ENCODE measurements around the gene BCL7B. TPM values are rescaled to one million over a fixed set of nuclear protein-coding genes. Genes with fewer than 3 reads are reported as not detected.

The BCL7B gene
- total and polyA plus RNA-seq, 2 experiments from 2014 or later: 17.0 to 18.2 TPM

DNA sequence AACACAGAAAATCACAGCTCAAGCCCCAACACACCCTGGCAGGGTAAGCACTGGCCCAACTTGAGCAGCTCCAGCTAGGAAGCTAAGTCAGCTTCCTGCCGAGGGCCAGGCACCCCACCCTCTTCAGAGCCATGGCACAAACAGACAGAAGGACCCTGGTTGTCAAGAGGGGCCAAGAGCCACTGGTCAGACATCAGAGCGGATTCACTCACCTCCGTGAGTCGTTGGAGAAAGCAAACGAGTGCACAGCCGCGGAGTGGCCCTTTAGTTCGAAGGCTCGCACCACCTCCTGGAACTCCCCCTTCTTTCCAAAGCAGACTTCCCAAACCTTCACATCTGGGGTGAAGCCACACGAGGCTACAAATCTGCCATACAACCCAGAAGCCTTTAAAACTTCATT is 13.5 kb upstream of the BCL7B start:
- no peaks in the 10 kb centered on the region for H3K9me2 ChIP-seq (ENCODE audit: insufficient read depth)
- no peak overlapping the region for H3K4me2 ChIP-seq
- H3K4me1 ChIP-seq (ENCODE audit: insufficient read depth): no peaks in the 10 kb centered on the region
- Mint-ChIP-seq H3K4me3 (no peak overlapping the region), H3K27me3 (ENCODE audit: insufficient read depth, low read depth, poor library complexity) (peaks cover 2% of the 10 kb centered on the region), H3K4me1 (no peaks in the 10 kb centered on the region), H3K9me3 (no peaks in the 10 kb centered on the region), H3K27ac (no peak overlapping the region), H3K36me3 (ENCODE audit: low read depth) (peaks cover 47% of the 10 kb centered on the region)
- H3K79me2 ChIP-seq (replicated peaks; ENCODE audit: insufficient read depth): no peaks in the 10 kb centered on the region
- H2AFZ ChIP-seq: no peak overlapping the region
- no peaks in the 10 kb centered on the region for H3F3A ChIP-seq (replicated peaks; ENCODE audit: low read depth)
- H4K20me1 ChIP-seq (replicated peaks; ENCODE audit: insufficient read depth): peaks cover 11% of the 10 kb centered on the region
- no peaks in the 10 kb centered on the region; the same call in 1 of the 2 replicates for H3K36me3 ChIP-seq (ENCODE audit: insufficient read depth)
- no peak overlapping the region for H3K27ac ChIP-seq (ENCODE audit: low read depth)
- DNase-seq (ENCODE audit: low spot score): no peak
- no peak for TF ChIP-seq ZNF114 (CRISPR knock-in tag; IDR thresholded peaks at IDR 0.05)
- TF ChIP-seq POLR2AphosphoS5 (IDR thresholded peaks at IDR 0.05; ENCODE audit: low read depth): no peak
- TF ChIP-seq, protein P1, sequence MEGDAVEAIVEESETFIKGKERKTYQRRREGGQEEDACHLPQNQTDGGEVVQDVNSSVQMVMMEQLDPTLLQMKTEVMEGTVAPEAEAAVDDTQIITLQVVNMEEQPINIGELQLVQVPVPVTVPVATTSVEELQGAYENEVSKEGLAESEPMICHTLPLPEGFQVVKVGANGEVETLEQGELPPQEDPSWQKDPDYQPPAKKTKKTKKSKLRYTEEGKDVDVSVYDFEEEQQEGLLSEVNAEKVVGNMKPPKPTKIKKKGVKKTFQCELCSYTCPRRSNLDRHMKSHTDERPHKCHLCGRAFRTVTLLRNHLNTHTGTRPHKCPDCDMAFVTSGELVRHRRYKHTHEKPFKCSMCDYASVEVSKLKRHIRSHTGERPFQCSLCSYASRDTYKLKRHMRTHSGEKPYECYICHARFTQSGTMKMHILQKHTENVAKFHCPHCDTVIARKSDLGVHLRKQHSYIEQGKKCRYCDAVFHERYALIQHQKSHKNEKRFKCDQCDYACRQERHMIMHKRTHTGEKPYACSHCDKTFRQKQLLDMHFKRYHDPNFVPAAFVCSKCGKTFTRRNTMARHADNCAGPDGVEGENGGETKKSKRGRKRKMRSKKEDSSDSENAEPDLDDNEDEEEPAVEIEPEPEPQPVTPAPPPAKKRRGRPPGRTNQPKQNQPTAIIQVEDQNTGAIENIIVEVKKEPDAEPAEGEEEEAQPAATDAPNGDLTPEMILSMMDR (conservative IDR thresholded peaks at IDR 0.05; ENCODE audit: low read depth in 2 of 2): no peak
- H3K27me3 ChIP-seq (ENCODE audit: insufficient read depth): no peaks in the 10 kb centered on the region
- no peak for ATAC-seq
- no peak overlapping the region for H3K4me3 ChIP-seq

DNA sequence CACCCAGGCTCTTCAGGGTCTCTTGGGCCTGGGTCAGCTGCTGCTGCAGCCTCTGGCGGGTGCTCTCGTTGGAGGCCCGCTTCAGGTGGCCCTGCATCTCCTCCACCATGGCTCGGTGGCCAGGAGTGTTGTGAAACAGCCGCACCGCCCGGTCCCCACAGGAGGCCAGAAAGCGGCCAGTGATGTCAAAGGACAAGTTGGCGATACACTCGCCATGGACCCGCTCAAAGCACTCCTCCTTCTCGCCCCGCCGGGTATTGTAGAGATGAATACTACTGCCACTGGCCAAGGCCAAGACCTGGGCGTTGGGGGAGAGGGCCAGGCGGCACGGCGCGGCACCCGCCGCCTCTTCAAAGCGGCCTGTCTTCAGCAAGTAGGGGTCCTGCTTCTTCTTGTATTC is 13.0 kb upstream of the BCL7B start:
- peaks cover 47% of the 10 kb centered on the region for H3K36me3 Mint-ChIP-seq (ENCODE audit: low read depth)
- H3K79me2 ChIP-seq (replicated peaks; ENCODE audit: insufficient read depth): no peaks in the 10 kb centered on the region
- no peak overlapping the region for H3K4me2 ChIP-seq
- H3K27me3 Mint-ChIP-seq (ENCODE audit: insufficient read depth, low read depth, poor library complexity): peaks cover 2% of the 10 kb centered on the region
- H3K9me2 ChIP-seq (ENCODE audit: insufficient read depth): no peaks in the 10 kb centered on the region
- no peak overlapping the region for H2AFZ ChIP-seq
- no peaks in the 10 kb centered on the region; the same call in 1 of the 2 replicates for H3K36me3 ChIP-seq (ENCODE audit: insufficient read depth)
- no peak overlapping the region for H3K27ac Mint-ChIP-seq
- ATAC-seq: no peak
- no peaks in the 10 kb centered on the region for H3F3A ChIP-seq (replicated peaks; ENCODE audit: low read depth)
- H3K27ac ChIP-seq (ENCODE audit: low read depth): no peak overlapping the region
- no peaks in the 10 kb centered on the region for H3K9me3 Mint-ChIP-seq
- H4K20me1 ChIP-seq (replicated peaks; ENCODE audit: insufficient read depth): peaks cover 11% of the 10 kb centered on the region
- H3K4me3 ChIP-seq: no peak overlapping the region
- no peaks in the 10 kb centered on the region for H3K27me3 ChIP-seq (ENCODE audit: insufficient read depth)
- no peaks in the 10 kb centered on the region for H3K4me1 Mint-ChIP-seq
- DNase-seq (ENCODE audit: low spot score): no peak
- no peaks in the 10 kb centered on the region for H3K4me1 ChIP-seq (ENCODE audit: insufficient read depth)
- H3K4me3 Mint-ChIP-seq: no peak overlapping the region
- TF ChIP-seq, protein P2, sequence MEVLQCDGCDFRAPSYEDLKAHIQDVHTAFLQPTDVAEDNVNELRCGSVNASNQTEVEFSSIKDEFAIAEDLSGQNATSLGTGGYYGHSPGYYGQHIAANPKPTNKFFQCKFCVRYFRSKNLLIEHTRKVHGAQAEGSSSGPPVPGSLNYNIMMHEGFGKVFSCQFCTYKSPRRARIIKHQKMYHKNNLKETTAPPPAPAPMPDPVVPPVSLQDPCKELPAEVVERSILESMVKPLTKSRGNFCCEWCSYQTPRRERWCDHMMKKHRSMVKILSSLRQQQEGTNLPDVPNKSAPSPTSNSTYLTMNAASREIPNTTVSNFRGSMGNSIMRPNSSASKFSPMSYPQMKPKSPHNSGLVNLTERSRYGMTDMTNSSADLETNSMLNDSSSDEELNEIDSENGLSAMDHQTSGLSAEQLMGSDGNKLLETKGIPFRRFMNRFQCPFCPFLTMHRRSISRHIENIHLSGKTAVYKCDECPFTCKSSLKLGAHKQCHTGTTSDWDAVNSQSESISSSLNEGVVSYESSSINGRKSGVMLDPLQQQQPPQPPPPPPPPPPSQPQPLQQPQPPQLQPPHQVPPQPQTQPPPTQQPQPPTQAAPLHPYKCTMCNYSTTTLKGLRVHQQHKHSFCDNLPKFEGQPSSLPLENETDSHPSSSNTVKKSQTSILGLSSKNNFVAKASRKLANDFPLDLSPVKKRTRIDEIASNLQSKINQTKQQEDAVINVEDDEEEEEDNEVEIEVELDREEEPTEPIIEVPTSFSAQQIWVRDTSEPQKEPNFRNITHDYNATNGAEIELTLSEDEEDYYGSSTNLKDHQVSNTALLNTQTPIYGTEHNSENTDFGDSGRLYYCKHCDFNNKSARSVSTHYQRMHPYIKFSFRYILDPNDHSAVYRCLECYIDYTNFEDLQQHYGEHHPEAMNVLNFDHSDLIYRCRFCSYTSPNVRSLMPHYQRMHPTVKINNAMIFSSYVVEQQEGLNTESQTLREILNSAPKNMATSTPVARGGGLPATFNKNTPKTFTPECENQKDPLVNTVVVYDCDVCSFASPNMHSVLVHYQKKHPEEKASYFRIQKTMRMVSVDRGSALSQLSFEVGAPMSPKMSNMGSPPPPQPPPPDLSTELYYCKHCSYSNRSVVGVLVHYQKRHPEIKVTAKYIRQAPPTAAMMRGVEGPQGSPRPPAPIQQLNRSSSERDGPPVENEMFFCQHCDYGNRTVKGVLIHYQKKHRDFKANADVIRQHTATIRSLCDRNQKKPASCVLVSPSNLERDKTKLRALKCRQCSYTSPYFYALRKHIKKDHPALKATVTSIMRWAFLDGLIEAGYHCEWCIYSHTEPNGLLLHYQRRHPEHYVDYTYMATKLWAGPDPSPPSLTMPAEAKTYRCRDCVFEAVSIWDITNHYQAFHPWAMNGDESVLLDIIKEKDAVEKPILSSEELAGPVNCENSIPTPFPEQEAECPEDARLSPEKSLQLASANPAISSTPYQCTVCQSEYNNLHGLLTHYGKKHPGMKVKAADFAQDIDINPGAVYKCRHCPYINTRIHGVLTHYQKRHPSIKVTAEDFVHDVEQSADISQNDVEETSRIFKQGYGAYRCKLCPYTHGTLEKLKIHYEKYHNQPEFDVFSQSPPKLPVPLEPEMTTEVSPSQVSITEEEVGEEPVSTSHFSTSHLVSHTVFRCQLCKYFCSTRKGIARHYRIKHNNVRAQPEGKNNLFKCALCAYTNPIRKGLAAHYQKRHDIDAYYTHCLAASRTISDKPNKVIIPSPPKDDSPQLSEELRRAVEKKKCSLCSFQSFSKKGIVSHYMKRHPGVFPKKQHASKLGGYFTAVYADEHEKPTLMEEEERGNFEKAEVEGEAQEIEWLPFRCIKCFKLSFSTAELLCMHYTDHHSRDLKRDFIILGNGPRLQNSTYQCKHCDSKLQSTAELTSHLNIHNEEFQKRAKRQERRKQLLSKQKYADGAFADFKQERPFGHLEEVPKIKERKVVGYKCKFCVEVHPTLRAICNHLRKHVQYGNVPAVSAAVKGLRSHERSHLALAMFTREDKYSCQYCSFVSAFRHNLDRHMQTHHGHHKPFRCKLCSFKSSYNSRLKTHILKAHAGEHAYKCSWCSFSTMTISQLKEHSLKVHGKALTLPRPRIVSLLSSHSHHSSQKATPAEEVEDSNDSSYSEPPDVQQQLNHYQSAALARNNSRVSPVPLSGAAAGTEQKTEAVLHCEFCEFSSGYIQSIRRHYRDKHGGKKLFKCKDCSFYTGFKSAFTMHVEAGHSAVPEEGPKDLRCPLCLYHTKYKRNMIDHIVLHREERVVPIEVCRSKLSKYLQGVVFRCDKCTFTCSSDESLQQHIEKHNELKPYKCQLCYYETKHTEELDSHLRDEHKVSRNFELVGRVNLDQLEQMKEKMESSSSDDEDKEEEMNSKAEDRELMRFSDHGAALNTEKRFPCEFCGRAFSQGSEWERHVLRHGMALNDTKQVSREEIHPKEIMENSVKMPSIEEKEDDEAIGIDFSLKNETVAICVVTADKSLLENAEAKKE (CRISPR knock-in tag; IDR thresholded peaks at IDR 0.05): no peak
- TF ChIP-seq STAT1 (IDR thresholded peaks at IDR 0.05; ENCODE audit: unreplicated experiment) (no peak), ZNF331 (CRISPR knock-in tag; IDR thresholded peaks at IDR 0.05; ENCODE audit: low read depth) (no peak), JUNB (IDR thresholded peaks at IDR 0.05; ENCODE audit: unreplicated experiment) (no peak), POLR2AphosphoS5 (IDR thresholded peaks at IDR 0.05; ENCODE audit: low read depth) (no peak), EZH2 (IDR thresholded peaks at IDR 0.05; ENCODE audit: low read depth, unreplicated experiment) (no peak)
- TF ChIP-seq, protein P3, sequence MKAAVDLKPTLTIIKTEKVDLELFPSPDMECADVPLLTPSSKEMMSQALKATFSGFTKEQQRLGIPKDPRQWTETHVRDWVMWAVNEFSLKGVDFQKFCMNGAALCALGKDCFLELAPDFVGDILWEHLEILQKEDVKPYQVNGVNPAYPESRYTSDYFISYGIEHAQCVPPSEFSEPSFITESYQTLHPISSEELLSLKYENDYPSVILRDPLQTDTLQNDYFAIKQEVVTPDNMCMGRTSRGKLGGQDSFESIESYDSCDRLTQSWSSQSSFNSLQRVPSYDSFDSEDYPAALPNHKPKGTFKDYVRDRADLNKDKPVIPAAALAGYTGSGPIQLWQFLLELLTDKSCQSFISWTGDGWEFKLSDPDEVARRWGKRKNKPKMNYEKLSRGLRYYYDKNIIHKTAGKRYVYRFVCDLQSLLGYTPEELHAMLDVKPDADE (IDR thresholded peaks at IDR 0.05): no peak
- TF ChIP-seq, protein P4, sequence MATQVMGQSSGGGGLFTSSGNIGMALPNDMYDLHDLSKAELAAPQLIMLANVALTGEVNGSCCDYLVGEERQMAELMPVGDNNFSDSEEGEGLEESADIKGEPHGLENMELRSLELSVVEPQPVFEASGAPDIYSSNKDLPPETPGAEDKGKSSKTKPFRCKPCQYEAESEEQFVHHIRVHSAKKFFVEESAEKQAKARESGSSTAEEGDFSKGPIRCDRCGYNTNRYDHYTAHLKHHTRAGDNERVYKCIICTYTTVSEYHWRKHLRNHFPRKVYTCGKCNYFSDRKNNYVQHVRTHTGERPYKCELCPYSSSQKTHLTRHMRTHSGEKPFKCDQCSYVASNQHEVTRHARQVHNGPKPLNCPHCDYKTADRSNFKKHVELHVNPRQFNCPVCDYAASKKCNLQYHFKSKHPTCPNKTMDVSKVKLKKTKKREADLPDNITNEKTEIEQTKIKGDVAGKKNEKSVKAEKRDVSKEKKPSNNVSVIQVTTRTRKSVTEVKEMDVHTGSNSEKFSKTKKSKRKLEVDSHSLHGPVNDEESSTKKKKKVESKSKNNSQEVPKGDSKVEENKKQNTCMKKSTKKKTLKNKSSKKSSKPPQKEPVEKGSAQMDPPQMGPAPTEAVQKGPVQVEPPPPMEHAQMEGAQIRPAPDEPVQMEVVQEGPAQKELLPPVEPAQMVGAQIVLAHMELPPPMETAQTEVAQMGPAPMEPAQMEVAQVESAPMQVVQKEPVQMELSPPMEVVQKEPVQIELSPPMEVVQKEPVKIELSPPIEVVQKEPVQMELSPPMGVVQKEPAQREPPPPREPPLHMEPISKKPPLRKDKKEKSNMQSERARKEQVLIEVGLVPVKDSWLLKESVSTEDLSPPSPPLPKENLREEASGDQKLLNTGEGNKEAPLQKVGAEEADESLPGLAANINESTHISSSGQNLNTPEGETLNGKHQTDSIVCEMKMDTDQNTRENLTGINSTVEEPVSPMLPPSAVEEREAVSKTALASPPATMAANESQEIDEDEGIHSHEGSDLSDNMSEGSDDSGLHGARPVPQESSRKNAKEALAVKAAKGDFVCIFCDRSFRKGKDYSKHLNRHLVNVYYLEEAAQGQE (IDR thresholded peaks at IDR 0.05; ENCODE audit: unreplicated experiment): no peak
